ENCODE results near the gene MVP. TPM values are rescaled to one million over a fixed set of nuclear protein-coding genes. Genes with fewer than 3 reads are reported as not detected.
A peak's percentile ranks its signal among the peaks of the same experiment; 100 is the strongest.

The MVP gene
- total and polyA plus RNA-seq, 8 donors = 12.5 to 280 (median 19.7) TPM

DNA sequence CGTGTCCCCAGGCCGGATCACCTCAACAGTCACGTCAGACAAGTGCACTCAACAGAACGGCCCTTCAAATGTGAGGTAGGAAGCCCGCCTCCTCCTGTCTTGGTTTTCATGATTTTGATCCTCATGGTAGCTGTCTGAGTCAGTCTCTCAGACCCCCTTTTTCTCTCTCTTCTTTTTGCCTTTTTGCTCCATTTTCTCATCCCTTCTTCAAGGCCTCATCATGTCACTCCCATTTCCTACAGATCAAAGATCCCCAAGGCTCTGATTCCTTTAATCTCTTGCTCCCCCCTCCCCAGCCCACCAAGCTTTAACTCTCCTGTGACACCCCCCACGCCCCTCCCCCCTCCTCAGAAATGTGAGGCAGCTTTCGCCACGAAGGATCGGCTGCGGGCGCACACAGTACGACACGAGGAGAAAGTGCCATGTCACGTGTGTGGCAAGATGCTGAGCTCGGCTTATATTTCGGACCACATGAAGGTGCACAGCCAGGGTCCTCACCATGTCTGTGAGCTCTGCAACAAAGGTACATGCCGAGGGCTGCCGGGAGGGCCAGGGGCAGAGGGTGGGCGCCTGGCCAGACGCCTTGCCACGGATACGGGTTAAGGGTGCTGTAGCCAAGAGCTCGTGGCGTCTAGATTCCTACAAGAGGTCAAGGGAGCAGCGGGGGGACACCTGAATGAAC is 11.9 kb upstream of the MVP start:
- TF ChIP-seq, protein P1, sequence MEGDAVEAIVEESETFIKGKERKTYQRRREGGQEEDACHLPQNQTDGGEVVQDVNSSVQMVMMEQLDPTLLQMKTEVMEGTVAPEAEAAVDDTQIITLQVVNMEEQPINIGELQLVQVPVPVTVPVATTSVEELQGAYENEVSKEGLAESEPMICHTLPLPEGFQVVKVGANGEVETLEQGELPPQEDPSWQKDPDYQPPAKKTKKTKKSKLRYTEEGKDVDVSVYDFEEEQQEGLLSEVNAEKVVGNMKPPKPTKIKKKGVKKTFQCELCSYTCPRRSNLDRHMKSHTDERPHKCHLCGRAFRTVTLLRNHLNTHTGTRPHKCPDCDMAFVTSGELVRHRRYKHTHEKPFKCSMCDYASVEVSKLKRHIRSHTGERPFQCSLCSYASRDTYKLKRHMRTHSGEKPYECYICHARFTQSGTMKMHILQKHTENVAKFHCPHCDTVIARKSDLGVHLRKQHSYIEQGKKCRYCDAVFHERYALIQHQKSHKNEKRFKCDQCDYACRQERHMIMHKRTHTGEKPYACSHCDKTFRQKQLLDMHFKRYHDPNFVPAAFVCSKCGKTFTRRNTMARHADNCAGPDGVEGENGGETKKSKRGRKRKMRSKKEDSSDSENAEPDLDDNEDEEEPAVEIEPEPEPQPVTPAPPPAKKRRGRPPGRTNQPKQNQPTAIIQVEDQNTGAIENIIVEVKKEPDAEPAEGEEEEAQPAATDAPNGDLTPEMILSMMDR (IDR thresholded peaks at IDR 0.05) = no peak
- intact Hi-C loops (cut with DNase I) = no loop called here
- Histone ChIP-seq H3K4me3 (peak overlapping the region; percentile 50 to 73), H3K4me1 (peaks cover 33 to 78% of the 10 kb centered on the region in 2 donors), H3K9me3 (no peaks in the 10 kb centered on the region), H3K27ac (peak overlapping the region; percentile 94 to 95), H3K27me3 (peaks cover 0 to 20% of the 10 kb centered on the region in 2 donors), H3K36me3 (peaks cover 0 to 22% of the 10 kb centered on the region in 2 donors)
- no peak for DNase-seq
- no peak for ATAC-seq

DNA sequence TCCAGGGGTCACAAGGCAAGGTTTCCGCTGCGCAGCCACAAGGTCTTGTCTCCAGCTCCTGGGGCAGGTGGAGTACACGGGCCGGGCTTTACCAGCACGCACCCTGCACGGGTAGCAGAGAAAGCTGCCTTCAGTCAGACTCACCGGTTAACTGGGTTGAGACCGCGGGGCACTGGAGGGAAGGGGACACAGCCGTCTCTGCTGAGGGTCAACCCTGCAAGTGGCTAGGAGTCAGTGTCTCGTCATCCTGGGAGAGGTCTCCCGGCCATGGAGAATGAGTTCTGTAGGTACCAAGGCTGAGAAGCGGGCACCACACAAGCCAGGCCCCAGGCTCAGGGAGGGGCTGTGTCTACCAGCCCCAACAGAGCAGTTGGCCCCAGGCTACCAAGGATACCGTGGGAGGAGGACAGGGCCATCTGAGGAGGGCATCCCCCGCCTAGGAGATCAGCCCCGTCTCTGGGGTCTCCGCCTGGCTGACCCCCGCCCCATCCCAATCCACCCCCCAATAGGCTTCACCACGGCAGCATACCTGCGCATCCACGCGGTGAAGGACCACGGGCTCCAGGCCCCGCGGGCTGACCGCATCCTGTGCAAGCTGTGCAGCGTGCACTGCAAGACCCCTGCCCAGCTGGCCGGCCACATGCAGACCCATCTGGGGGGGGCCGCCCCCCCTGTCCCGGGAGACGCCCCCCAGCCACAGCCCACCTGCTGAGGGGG is 11.1 kb upstream of the MVP start:
- TF ChIP-seq, protein P1 (IDR thresholded peaks at IDR 0.05) = no peak
- no peak for ATAC-seq

GRCh38 chr16:29809850-29810698 is 10.2 kb upstream of the MVP start:
- Histone ChIP-seq H3K4me1 (peaks cover 32 to 70% of the 10 kb centered on the region in 2 donors), H3K27me3 (peaks cover 0 to 20% of the 10 kb centered on the region in 2 donors), H3K36me3 (peaks cover 0 to 22% of the 10 kb centered on the region in 2 donors), H3K9me3 (no peaks in the 10 kb centered on the region), H3K27ac (peak overlapping the region; percentile 39 to 66), H3K4me3 (peak overlapping the region in 1 of 2 donors; percentile 4)
- intact Hi-C loops (cut with DNase I) = no loop called here
- ATAC-seq (no peak), DNase-seq (no peak)
- TF ChIP-seq, protein P1 (IDR thresholded peaks at IDR 0.05) = no peak

More for the DNA sequence above, 11.1 kb upstream of the MVP start:
- Histone ChIP-seq H3K27me3 (peaks cover 0 to 20% of the 10 kb centered on the region in 2 donors), H3K9me3 (no peaks in the 10 kb centered on the region), H3K4me1 (peaks cover 33 to 70% of the 10 kb centered on the region in 2 donors), H3K4me3 (peak overlapping the region in 1 of 2 donors; percentile 73), H3K27ac (peak overlapping the region; percentile 39 to 94), H3K36me3 (peaks cover 0 to 22% of the 10 kb centered on the region in 2 donors)
- peak in 1 of 4 donors; percentile 84 for DNase-seq
- intact Hi-C loops (cut with DNase I) = no loop called here

- Histone ChIP-seq H3K27me3 (peaks cover 0 to 20% of the 10 kb centered on the region in 2 donors), H3K9me3 (no peaks in the 10 kb centered on the region), H3K27ac (peak overlapping the region; percentile 66 to 81), H3K4me3 (peak overlapping the region in 1 of 2 donors; percentile 50), H3K4me1 (peaks cover 36 to 76% of the 10 kb centered on the region in 2 donors), H3K36me3 (peaks cover 0 to 22% of the 10 kb centered on the region in 2 donors)
- DNase-seq (no peak), ATAC-seq (no peak)
- intact Hi-C loops (cut with DNase I) = no loop called here
- TF ChIP-seq, protein P1 (IDR thresholded peaks at IDR 0.05) = no peak
These were observed 9.5 kb upstream of the MVP start for GRCh38 chr16:29810699-29811169.
